NCI-H2196 treated with DMSO at 0.1 percent for 48 hours (cell line): ENCODE measurements around the gene JARID2.
"Not testable (repeated sequence)": the region's sequence is repeated elsewhere in the genome, so short reads cannot be mapped to it uniquely, and the experiment has no call there.

Experiments used
- DNase-seq: peaks from one replicate; lab custom pipeline; 2025; ENCODE audit not compliant: unreplicated experiment; lab: John Stamatoyannopoulos, UW

Gene JARID2

GRCh38 chr6:15533379-15534026, 287.6 kb downstream of the JARID2 start:
- no peak for DNase-seq

DNA sequence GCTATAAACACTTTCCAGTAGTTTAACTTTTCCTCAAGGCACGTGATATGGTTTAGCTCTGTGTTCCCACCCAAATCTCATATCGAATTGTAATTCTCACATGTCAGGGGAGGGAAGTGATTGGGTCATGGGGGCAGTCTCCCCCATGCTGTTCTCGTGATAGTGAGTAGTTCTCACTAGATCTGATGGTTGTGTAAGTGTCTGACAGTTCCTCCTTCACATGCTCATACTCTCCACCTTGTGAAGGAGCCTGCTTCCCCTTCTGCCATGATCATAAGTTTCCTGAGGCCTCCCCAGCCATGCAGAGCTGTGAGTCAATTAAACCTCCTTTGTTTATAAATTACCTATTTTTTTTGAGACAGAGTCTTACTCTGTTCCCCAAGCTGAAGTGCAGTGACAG, 289.1 kb downstream of the JARID2 start:
- DNase-seq: no peak

DNA sequence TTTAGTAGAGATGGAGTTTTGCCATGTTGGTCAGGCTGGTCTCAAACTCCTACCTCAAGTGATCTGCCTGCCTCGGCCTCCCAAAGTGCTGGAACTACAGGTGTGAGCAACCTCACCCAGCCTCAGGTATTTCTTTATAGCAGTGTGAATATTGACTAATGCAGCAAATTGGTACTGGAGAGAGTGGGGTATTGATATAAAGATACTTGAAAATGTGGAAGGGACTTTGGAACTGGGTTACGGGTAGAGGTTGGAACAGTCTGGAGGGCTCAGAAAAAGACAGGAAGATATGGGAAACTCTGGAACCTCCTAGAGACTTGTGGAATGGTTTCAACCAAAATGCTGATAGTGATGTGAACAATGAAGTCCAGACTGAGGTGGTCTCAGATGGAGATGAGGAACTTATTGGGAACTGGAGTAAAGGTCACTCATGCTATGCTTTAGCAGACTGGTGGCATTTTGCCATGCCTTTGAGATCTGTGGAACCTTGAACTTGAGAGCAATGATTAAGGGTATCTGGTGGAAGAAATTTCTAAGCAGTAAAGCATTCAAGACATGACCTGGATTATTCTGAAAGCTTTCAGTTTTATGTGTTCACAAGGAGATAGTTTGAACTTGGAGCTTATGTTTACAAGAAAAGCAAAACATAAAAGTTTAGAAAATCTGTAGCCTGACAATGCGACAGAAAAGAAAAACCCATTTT, 289.8 kb downstream of the JARID2 start:
- no peak for DNase-seq

DNA sequence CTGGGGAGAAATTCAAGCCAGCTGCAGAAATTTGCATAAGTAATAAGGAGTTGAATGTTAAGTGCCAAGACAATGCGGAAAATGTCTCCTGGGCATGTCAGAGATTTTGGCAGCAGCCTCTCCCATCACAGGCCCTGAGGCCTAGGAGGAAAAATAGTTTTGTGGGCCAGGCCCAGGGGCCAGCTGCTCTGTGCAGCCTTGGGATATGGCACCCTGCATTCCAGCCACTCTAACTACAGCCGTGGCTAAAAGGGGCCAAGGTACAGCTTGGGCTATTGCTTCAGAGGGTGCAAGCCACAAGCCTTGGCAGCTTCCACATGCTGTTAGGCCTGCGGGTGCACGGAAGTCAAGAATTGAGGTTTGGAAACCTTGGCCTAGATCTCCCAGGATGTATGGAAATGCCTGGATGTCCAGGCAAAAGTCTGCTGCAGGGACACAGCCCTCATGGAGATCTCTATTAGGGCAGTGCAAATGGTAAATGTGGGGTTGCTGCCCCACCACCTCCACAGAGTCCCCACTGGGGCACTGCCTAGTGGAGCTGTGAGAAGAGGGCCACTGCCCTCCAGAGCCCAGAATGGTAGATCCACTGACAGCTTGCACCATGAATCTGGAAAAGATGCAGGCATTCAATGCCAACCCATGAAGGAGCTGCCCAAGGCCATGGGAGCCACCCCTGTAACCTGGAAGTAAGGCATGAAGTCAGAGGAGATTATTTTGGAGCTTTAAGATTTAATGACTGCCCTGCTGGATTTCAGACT, 290.5 kb downstream of the JARID2 start:
- no peak for DNase-seq

- no peak for DNase-seq
These were observed 292.2 kb downstream of the JARID2 start for GRCh38 chr6:15538106-15538505.

DNA sequence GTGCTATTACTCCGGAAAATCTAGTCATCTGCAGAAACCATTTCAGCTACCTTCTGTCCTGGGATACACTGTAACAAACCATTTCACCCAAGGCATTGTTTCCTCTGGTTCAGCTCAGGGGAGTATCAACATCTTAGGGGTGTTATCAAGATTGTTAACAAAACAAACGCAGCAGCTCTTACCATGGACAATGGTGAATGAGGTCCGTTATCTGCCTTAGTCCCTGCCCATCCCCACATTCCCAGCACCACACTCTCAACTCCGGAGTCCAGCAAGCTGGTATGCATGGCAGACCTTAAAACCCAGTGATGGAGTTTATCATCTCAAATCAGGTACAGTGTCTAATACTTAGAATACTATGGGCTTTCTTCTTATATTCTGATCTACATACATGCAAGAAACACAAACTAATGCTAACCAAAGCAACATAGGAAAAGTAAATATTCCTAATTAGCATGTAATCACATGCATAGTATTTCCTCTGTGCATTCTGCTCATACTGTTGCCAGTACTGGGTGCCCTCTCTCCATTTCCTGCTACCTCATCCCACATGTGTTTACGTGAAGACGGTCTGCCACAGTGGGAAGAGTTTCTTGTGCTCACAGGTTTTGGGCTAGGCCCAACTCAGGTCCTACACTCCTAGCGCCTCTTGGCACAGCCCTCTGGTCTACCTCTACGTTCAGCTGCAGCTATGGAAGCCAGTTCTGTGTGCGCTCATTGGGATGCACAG, 293.1 kb downstream of the JARID2 start:
- no peak for DNase-seq

DNA sequence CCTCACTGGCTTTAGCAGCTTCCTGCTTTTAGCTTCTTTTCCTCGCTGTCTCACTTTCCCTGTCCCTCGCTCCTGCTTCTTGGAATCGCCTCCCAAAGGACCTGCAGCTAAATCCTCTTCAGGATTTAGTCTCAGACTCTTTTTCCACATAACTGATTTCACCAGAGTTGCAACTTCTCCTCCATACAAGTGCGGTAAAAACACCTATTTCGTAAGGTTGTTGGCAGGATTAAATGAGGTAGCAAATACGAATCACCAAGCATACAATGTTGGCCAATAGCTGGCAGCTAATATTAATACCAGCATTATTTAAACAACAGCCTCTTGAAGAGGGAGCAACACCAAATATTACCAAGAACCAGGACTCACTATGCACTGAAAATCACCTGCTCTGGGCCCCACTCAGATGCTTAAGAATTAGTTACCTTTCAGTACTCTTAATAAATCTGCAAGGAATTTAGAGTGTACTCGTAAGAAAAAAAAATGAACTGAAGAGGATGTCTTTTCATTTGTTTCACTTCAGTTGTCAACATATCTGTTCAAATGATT, 293.9 kb downstream of the JARID2 start:
- no peak for DNase-seq

GRCh38 chr6:15543332-15543917, 297.6 kb downstream of the JARID2 start:
- DNase-seq: not testable (repeated sequence)

GRCh38 chr6:15544321-15544900, 298.5 kb downstream of the JARID2 start:
- no peak for DNase-seq

DNA sequence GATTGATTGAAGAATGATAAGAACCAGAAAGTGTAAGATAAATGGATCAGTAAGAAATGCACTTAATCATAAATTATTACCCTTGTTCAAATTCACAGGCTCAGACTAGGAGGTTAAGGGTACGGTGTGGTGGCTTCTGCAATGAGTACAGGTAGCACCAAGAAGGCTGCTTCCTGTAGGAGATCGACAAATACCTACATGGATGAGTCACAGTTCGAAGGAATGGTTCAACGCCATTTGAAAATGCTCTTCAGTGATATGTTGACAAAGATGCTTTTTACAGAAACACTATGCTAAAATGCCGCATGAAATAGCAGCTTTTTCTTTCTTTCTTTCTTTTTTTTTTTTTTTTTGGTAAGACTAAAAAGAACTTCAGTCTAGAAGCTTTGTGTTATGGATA, 300.7 kb downstream of the JARID2 start:
- no peak for DNase-seq

DNA sequence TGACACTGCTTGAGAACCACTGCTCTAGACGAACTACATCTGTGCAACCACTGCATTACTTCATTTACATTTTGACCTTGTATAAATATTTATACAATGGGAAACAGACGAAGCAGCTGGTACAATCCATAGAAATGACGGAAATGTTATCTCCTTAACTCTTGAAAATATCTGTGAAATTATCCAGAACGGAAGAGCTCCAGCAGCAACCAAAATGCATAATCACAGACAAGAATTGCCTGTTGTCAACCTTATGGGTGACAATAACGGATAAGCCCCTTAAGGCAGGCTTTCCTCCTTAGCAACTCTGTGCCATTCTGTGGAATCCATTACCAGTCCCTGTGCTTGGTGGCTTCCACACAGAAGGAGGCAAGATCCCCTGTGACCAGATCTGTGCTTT, 301.5 kb downstream of the JARID2 start:
- no peak for DNase-seq

- no peak for DNase-seq
These were observed 303.5 kb downstream of the JARID2 start for GRCh38 chr6:15549371-15549770.

- DNase-seq: no peak
These were observed 304.8 kb downstream of the JARID2 start for GRCh38 chr6:15550546-15551123.

DNA sequence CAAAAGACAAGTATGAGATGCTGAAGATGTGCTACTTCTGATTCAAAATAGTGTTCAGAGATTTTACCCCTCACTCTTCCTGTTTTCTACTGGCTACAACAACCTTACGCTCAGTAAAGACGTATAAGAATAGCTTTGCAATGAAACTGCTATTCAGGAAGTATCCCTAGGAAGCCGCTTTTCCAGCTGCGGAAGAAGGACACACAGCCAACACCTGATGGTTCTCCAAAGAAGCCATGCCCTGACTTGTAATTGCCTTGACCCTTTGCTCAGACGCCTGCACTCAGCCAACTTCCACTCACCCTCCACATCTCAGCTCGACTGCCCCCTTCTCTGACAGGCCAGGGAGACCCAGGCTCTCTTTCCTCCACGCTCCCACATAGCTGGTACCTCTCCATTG, 305.4 kb downstream of the JARID2 start:
- no peak for DNase-seq

DNA sequence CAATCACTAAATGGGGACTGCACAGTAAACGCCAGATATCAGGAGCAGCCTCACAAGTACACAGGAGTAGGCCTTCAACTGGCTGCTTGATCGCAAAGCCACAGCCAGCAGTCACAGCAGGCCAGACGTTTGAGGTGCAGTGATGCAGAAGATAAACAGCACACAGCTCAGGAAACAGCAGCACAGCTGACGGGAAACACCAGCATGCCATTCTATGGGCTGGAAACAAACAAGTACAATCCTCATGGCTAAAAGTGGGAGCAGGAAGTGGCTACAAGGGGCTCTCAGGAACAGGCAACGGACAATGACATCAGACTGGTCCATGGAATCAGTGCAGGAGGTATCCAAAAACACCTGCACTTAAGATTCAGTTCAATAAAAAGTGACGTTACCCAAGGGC, 305.9 kb downstream of the JARID2 start:
- no peak for DNase-seq

DNA sequence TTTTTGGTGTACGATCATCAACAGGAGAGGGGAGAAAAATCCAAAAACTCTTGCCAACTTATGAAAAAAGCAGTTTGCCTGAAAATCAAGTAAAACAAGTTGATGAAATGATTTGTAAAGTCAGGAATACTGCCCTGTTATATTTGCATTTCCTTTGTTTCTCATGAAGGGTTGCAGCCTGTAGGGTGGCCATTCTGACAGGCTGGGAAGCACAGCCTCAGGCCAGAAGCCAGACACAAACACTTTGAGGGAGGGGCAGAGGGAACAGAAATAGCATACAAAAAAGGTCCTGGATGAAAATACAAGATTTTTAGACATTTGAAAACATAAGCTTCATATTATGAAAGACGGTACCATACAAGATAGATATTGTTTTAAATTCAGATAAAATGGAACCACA, 307.2 kb downstream of the JARID2 start:
- no peak for DNase-seq

- no peak for DNase-seq
These were observed 307.9 kb downstream of the JARID2 start for GRCh38 chr6:15553736-15554294.

DNA sequence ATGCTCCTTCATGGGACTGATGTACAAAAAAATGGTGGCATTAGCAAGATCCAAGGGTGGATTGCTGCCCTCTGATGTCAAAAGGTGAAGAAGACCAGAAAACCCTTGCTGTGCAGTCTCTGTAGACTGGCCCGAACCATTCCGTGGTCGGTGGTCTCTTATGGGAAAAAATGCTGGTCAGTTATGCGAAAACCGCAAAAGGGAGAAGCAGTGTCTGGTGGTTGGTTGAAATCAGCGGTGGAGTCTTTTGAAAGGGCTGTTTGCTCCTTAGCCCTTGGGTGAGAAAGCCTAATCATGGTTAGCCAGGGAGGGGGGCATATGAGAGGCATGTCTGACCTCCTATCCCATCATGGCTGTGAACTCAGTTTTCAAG, 308.8 kb downstream of the JARID2 start:
- DNase-seq: no peak

- no peak for DNase-seq
These were observed 309.5 kb downstream of the JARID2 start for GRCh38 chr6:15555101-15556038.
